GM23338 (cell line): ENCODE measurements around the gene RALGPS1. TPM values are rescaled to one million over a fixed set of nuclear protein-coding genes. Genes with fewer than 3 reads are reported as not detected.

Experiments used
- ATAC-seq: fragments of 200-7000 bp; cut with Tn5 transposase; 3 replicates; pipeline ENCODE4 v1.9.1; 2020
- DNase-seq: peaks from one replicate; pipeline ENCODE4 v3.0.0-alpha.2; 2015; ENCODE audit warnings: low spot score
- H2AFZ ChIP-seq: fragments of 200-600 bp; sonication (generic); 2 replicates; pipeline ENCODE4 v1.8.0; 2016; ENCODE audit warnings: antibody characterized with exemption, mild to moderate bottlenecking, moderate library complexity
- H3F3A ChIP-seq: fragments of 200-600 bp; sonication (generic); replicated peaks from 2 replicates; pipeline ENCODE4 v1.8.0; 2017; ENCODE audit warnings: antibody characterized with exemption, mixed run types, low read depth
- H3K27ac ChIP-seq: fragments of 200-600 bp; sonication (generic); 2 replicates; pipeline ENCODE4 v1.6.1; 2016; ENCODE audit warnings: low read depth
- H3K27me3 ChIP-seq: fragments of 200-600 bp; sonication (generic); 2 replicates; pipeline ENCODE4 v1.8.0; 2016; ENCODE audit warnings: mild to moderate bottlenecking, mixed run types, moderate library complexity; ENCODE audit not compliant: insufficient read depth
- H3K36me3 ChIP-seq: fragments of 200-600 bp; sonication (generic); 2 replicates; pipeline ENCODE4 v1.8.0; 2016; ENCODE audit warnings: mild to moderate bottlenecking; ENCODE audit not compliant: insufficient read depth
- H3K4me1 ChIP-seq: fragments of 200-600 bp; sonication (generic); 2 replicates; pipeline ENCODE4 v1.8.0; 2016; ENCODE audit warnings: mild to moderate bottlenecking, moderate library complexity; ENCODE audit not compliant: insufficient read depth
- H3K4me2 ChIP-seq: fragments of 200-600 bp; sonication (generic); 2 replicates; pipeline ENCODE4 v1.7.1; 2017; ENCODE audit warnings: mixed run types
- H3K4me3 ChIP-seq: fragments of 200-600 bp; sonication (generic); 2 replicates; pipeline ENCODE4 v1.6.1; 2016; ENCODE audit warnings: mixed run types
- H3K79me2 ChIP-seq: fragments of 200-600 bp; sonication (generic); replicated peaks from 2 replicates; pipeline ENCODE4 v1.8.0; 2017; ENCODE audit warnings: mild to moderate bottlenecking; ENCODE audit not compliant: insufficient read depth
- H3K9me2 ChIP-seq: fragments of 200-600 bp; sonication (generic); 2 replicates; pipeline ENCODE4 v1.8.0; 2017; ENCODE audit not compliant: insufficient read depth
- H4K20me1 ChIP-seq: fragments of 200-600 bp; sonication (generic); replicated peaks from 2 replicates; pipeline ENCODE4 v1.8.0; 2017; ENCODE audit warnings: mild to moderate bottlenecking; ENCODE audit not compliant: insufficient read depth
- H3K27ac Mint-ChIP-seq: 2 replicates; pipeline ENCODE4 v1.8.0; 2020; ENCODE audit warnings: inconsistent platforms, mild to moderate bottlenecking, moderate library complexity, mixed read lengths
- H3K27me3 Mint-ChIP-seq: 3 replicates; pipeline ENCODE4 v1.8.0; 2022; ENCODE audit warnings: low read depth, mild to moderate bottlenecking, moderate library complexity, mixed read lengths, inconsistent platforms; ENCODE audit not compliant: insufficient read depth, poor library complexity
- H3K36me3 Mint-ChIP-seq: 3 replicates; pipeline ENCODE4 v1.8.0; 2021; ENCODE audit warnings: low read depth, mild to moderate bottlenecking, inconsistent platforms, moderate library complexity, mixed read lengths
- H3K4me1 Mint-ChIP-seq: 3 replicates; pipeline ENCODE4 v1.8.0; 2020; ENCODE audit warnings: mild to moderate bottlenecking, inconsistent platforms, mixed read lengths
- H3K4me3 Mint-ChIP-seq: 3 replicates; pipeline ENCODE4 v1.8.0; 2021; ENCODE audit warnings: moderate library complexity, mild to moderate bottlenecking, inconsistent platforms, mixed read lengths
- H3K9me3 Mint-ChIP-seq: 3 replicates; pipeline ENCODE4 v1.8.0; 2020; ENCODE audit warnings: moderate library complexity, mild to moderate bottlenecking, inconsistent platforms, mixed read lengths
- CREB1 ChIP-seq: fragments of 250-450 bp; sonication (Bioruptor Pico); IDR thresholded peaks from 2 replicates; pipeline ENCODE4 v1.5.0; 2020; ENCODE audit warnings: low read depth, mild to moderate bottlenecking, moderate library complexity
- CTCF ChIP-seq, 2 experiments: fragments of 200-600 bp in 1 of 2; sonication (generic) in 1 of 2; conservative IDR thresholded peaks; 2 replicates each; pipeline versions ENCODE4 v1.5.1 to v1.6.1; 2016 to 2017; ENCODE audit warnings: antibody characterized with exemption in 2 of 2, low read depth in 2 of 2, mild to moderate bottlenecking in 2 of 2, moderate library complexity in 1 of 2
- ETS1 ChIP-seq: IDR thresholded peaks from 2 replicates; pipeline ENCODE4 v1.6.1; 2016; ENCODE audit warnings: antibody characterized with exemption
- EZH2 ChIP-seq: fragments of 200-600 bp; sonication (generic); IDR thresholded peaks from one replicate; pipeline ENCODE4 v1.8.0; 2017; ENCODE audit warnings: antibody characterized with exemption, mild to moderate bottlenecking, low read depth; ENCODE audit not compliant: unreplicated experiment
- EZH2phosphoT487 ChIP-seq: fragments of 200-600 bp; sonication (generic); IDR thresholded peaks from one replicate; pipeline ENCODE4 v1.8.1; 2018; ENCODE audit warnings: antibody characterized with exemption; ENCODE audit not compliant: unreplicated experiment
- JUNB ChIP-seq: IDR thresholded peaks from one replicate; pipeline ENCODE4 v1.6.1; 2016; ENCODE audit warnings: antibody characterized with exemption; ENCODE audit not compliant: unreplicated experiment
- NANOG ChIP-seq: IDR thresholded peaks from 2 replicates; pipeline ENCODE4 v1.6.1; 2016; ENCODE audit warnings: antibody characterized with exemption, borderline replicate concordance
- POLR2AphosphoS5 ChIP-seq: IDR thresholded peaks from 2 replicates; pipeline ENCODE4 v1.6.1; 2016; ENCODE audit warnings: antibody characterized with exemption, low read depth
- STAT1 ChIP-seq: IDR thresholded peaks from one replicate; pipeline ENCODE4 v1.6.1; 2016; ENCODE audit warnings: antibody characterized with exemption; ENCODE audit not compliant: unreplicated experiment
- ZNF114 ChIP-seq: fragments of 250-450 bp; sonication (Bioruptor Pico); IDR thresholded peaks from 2 replicates; pipeline ENCODE4 v1.5.0; 2020; ENCODE audit warnings: mild to moderate bottlenecking, moderate library complexity
- ZNF331 ChIP-seq: fragments of 250-450 bp; sonication (Bioruptor Pico); IDR thresholded peaks from 2 replicates; pipeline ENCODE4 v1.5.0; 2020; ENCODE audit warnings: low read depth, mild to moderate bottlenecking, moderate library complexity
- polyA plus RNA-seq: library from polyadenylated mRNA; unstranded; fragments of >200 nt; fragmentation: Nextera tagmentation; extraction: Ambion mirVana; gene quantifications from 2 replicates; pipeline ENCODE4 v1.2.1, GENCODE V29; 2016
- total RNA-seq: library from RNA; depleted of rRNA; stranded (reverse); fragments of >200 nt; shearing (Covaris generic); gene quantifications from 2 replicates; pipeline ENCODE4 v1.2.3, GENCODE V29; 2014
- TF ChIP-seq, protein P1 (sequence below): IDR thresholded peaks from one replicate; pipeline ENCODE4 v1.6.1; 2018; ENCODE audit warnings: antibody characterized with exemption; ENCODE audit not compliant: unreplicated experiment
- TF ChIP-seq, protein P2 (sequence below): fragments of 250-450 bp; sonication (Bioruptor Pico); IDR thresholded peaks from 2 replicates; pipeline ENCODE4 v1.5.0; 2020; ENCODE audit warnings: mild to moderate bottlenecking, moderate library complexity

Gene RALGPS1
- total and polyA plus RNA-seq, 2 experiments from 2014 or later: 18.2 to 57.1 TPM

DNA sequence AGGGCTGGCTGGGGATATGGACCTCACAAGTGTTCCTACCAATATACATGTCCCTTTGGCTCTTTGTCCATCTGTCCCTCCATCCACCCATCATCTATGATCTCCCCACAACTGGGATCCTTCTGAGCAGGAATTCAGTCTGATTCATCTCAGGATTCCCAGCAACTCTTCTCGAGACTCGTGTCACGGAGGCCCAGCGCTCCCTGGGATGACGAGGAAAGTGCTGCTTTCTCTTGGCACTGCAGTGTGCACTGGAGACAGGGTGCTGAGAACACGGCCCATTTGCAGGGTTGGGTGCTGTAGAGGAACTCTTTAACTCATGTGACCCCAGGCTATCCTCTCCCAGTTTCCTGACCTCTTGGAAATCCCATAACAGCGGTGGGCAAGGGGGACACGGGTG is 135.0 kb downstream of the RALGPS1 start:
- H3F3A ChIP-seq: no peaks in the 10 kb centered on the region
- H2AFZ ChIP-seq: no peak overlapping the region
- Mint-ChIP-seq H3K27me3 (peaks cover 6% of the 10 kb centered on the region), H3K36me3 (no peaks in the 10 kb centered on the region), H3K4me1 (no peaks in the 10 kb centered on the region), H3K27ac (no peak overlapping the region), H3K4me3 (no peak overlapping the region), H3K9me3 (no peaks in the 10 kb centered on the region)
- no peak overlapping the region for H3K4me2 ChIP-seq
- no peaks in the 10 kb centered on the region for H3K4me1 ChIP-seq
- TF ChIP-seq JUNB (no peak), STAT1 (no peak), EZH2 (no peak), EZH2phosphoT487 (no peak), POLR2AphosphoS5 (no peak), CTCF (conservative IDR thresholded peaks at IDR 0.05; ENCODE audit: low read depth in 2 of 2) (no peak), NANOG (no peak), CREB1 (CRISPR knock-in tag) (no peak), ZNF331 (CRISPR knock-in tag) (no peak), ETS1 (no peak), ZNF114 (CRISPR knock-in tag) (no peak)
- TF ChIP-seq, protein P1, sequence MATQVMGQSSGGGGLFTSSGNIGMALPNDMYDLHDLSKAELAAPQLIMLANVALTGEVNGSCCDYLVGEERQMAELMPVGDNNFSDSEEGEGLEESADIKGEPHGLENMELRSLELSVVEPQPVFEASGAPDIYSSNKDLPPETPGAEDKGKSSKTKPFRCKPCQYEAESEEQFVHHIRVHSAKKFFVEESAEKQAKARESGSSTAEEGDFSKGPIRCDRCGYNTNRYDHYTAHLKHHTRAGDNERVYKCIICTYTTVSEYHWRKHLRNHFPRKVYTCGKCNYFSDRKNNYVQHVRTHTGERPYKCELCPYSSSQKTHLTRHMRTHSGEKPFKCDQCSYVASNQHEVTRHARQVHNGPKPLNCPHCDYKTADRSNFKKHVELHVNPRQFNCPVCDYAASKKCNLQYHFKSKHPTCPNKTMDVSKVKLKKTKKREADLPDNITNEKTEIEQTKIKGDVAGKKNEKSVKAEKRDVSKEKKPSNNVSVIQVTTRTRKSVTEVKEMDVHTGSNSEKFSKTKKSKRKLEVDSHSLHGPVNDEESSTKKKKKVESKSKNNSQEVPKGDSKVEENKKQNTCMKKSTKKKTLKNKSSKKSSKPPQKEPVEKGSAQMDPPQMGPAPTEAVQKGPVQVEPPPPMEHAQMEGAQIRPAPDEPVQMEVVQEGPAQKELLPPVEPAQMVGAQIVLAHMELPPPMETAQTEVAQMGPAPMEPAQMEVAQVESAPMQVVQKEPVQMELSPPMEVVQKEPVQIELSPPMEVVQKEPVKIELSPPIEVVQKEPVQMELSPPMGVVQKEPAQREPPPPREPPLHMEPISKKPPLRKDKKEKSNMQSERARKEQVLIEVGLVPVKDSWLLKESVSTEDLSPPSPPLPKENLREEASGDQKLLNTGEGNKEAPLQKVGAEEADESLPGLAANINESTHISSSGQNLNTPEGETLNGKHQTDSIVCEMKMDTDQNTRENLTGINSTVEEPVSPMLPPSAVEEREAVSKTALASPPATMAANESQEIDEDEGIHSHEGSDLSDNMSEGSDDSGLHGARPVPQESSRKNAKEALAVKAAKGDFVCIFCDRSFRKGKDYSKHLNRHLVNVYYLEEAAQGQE: no peak
- TF ChIP-seq, protein P2, sequence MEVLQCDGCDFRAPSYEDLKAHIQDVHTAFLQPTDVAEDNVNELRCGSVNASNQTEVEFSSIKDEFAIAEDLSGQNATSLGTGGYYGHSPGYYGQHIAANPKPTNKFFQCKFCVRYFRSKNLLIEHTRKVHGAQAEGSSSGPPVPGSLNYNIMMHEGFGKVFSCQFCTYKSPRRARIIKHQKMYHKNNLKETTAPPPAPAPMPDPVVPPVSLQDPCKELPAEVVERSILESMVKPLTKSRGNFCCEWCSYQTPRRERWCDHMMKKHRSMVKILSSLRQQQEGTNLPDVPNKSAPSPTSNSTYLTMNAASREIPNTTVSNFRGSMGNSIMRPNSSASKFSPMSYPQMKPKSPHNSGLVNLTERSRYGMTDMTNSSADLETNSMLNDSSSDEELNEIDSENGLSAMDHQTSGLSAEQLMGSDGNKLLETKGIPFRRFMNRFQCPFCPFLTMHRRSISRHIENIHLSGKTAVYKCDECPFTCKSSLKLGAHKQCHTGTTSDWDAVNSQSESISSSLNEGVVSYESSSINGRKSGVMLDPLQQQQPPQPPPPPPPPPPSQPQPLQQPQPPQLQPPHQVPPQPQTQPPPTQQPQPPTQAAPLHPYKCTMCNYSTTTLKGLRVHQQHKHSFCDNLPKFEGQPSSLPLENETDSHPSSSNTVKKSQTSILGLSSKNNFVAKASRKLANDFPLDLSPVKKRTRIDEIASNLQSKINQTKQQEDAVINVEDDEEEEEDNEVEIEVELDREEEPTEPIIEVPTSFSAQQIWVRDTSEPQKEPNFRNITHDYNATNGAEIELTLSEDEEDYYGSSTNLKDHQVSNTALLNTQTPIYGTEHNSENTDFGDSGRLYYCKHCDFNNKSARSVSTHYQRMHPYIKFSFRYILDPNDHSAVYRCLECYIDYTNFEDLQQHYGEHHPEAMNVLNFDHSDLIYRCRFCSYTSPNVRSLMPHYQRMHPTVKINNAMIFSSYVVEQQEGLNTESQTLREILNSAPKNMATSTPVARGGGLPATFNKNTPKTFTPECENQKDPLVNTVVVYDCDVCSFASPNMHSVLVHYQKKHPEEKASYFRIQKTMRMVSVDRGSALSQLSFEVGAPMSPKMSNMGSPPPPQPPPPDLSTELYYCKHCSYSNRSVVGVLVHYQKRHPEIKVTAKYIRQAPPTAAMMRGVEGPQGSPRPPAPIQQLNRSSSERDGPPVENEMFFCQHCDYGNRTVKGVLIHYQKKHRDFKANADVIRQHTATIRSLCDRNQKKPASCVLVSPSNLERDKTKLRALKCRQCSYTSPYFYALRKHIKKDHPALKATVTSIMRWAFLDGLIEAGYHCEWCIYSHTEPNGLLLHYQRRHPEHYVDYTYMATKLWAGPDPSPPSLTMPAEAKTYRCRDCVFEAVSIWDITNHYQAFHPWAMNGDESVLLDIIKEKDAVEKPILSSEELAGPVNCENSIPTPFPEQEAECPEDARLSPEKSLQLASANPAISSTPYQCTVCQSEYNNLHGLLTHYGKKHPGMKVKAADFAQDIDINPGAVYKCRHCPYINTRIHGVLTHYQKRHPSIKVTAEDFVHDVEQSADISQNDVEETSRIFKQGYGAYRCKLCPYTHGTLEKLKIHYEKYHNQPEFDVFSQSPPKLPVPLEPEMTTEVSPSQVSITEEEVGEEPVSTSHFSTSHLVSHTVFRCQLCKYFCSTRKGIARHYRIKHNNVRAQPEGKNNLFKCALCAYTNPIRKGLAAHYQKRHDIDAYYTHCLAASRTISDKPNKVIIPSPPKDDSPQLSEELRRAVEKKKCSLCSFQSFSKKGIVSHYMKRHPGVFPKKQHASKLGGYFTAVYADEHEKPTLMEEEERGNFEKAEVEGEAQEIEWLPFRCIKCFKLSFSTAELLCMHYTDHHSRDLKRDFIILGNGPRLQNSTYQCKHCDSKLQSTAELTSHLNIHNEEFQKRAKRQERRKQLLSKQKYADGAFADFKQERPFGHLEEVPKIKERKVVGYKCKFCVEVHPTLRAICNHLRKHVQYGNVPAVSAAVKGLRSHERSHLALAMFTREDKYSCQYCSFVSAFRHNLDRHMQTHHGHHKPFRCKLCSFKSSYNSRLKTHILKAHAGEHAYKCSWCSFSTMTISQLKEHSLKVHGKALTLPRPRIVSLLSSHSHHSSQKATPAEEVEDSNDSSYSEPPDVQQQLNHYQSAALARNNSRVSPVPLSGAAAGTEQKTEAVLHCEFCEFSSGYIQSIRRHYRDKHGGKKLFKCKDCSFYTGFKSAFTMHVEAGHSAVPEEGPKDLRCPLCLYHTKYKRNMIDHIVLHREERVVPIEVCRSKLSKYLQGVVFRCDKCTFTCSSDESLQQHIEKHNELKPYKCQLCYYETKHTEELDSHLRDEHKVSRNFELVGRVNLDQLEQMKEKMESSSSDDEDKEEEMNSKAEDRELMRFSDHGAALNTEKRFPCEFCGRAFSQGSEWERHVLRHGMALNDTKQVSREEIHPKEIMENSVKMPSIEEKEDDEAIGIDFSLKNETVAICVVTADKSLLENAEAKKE (CRISPR knock-in tag): no peak
- H3K4me3 ChIP-seq: no peak overlapping the region
- no peaks in the 10 kb centered on the region for H3K36me3 ChIP-seq
- H3K27ac ChIP-seq: no peak overlapping the region
- DNase-seq: no peak
- ATAC-seq: no peak
- no peaks in the 10 kb centered on the region for H3K27me3 ChIP-seq
- no peaks in the 10 kb centered on the region for H3K9me2 ChIP-seq
- no peaks in the 10 kb centered on the region for H3K79me2 ChIP-seq
- 0 out of 2 replicates have a peak, but pooled peaks cover 4% of the 10 kb centered on the region for H4K20me1 ChIP-seq
